Fibroblast of pulmonary artery (primary cell): ENCODE measurements around the gene ANO6.
A peak's percentile ranks its signal among the peaks of the same experiment; 100 is the strongest.
"Not testable (repeated sequence)": the region's sequence is repeated elsewhere in the genome, so short reads cannot be mapped to it uniquely, and the experiment has no call there.

Experiments used
- DNase-seq: peaks from one replicate; pipeline ENCODE4 v3.0.0-alpha.2; 2010; ENCODE audit warnings: low read depth
- H3K4me3 ChIP-seq: replicated peaks from 2 replicates; pipeline ENCODE4 v1.5.1; 2011; ENCODE audit warnings: low read depth, mild to moderate bottlenecking, control low read depth, low read length, moderate library complexity
- CTCF ChIP-seq: IDR thresholded peaks from 2 replicates; pipeline ENCODE4 v1.5.1; 2011; ENCODE audit warnings: mild to moderate bottlenecking, control low read depth, low read length, inconsistent platforms; ENCODE audit errors: missing control alignments

The ANO6 gene

GRCh38 chr12:45304514-45305178 is 88.8 kb downstream of the ANO6 start:
- peak; percentile 30 for DNase-seq
- no peak for TF ChIP-seq CTCF
- no peak overlapping the region for H3K4me3 ChIP-seq

DNA sequence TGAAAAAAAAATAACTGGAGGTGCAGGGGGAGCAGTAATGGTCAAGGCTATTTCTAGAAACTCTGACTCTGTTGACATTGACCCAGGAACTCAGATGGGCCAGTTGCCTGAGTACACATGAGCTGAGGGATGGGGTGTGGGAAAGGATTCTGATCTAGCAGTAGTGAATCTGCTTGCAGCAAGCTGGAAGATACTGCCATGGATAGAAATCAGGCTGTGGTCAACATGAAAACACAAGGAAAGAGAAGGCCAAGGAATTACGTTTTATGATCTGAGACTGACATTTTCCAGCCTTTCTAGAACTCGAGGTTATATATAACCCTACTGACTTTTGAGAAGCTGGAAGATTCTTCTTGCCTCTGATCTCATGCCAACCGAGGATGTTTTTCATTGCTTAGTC is 90.0 kb downstream of the ANO6 start:
- DNase-seq = no peak
- H3K4me3 ChIP-seq = no peak overlapping the region
- no peak for TF ChIP-seq CTCF

GRCh38 chr12:45309836-45310626 is 94.1 kb downstream of the ANO6 start:
- DNase-seq = peak; percentile 58
- TF ChIP-seq CTCF = no peak
- H3K4me3 ChIP-seq = no peak overlapping the region

DNA sequence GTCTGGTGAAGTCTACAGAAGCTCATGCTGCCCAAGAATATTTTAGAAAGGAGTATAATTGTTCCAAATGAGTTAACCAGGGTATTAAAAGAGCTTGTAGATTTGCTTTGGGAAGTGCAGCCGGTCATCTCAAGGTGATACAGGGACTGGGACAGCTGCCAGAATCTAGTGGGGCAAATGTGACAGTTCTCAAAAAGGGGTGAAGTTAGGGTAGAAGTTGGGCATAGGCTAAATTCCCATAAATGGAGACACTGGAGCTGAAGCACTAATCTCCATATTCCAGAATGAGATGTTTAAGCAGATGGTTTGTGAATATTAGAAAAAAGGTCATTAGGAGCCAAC is 94.7 kb downstream of the ANO6 start:
- TF ChIP-seq CTCF = no peak
- no peak for DNase-seq
- no peak overlapping the region for H3K4me3 ChIP-seq

GRCh38 chr12:45312012-45312411 is 96.1 kb downstream of the ANO6 start:
- no peak for TF ChIP-seq CTCF
- DNase-seq = no peak
- H3K4me3 ChIP-seq = no peak overlapping the region

DNA sequence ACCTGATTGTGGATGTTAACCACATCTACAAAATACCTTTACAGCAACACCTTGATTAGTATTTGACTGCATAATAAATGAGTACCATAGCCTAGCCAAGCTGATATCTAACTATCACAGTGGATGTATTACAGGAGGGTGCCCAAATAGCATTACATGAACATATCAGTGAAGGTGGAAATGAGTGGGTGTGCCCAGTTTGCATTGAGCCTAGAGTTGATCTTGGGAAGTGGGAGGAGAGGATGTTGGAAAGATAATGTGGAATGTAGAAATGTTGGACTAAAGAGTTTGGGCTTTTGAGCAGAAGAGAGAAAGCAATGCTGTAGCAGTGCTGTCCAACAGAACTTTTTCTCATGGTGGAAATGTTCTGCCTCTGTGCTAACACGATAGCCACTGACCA is 98.9 kb downstream of the ANO6 start:
- no peak for DNase-seq
- TF ChIP-seq CTCF = no peak
- no peak overlapping the region for H3K4me3 ChIP-seq

DNA sequence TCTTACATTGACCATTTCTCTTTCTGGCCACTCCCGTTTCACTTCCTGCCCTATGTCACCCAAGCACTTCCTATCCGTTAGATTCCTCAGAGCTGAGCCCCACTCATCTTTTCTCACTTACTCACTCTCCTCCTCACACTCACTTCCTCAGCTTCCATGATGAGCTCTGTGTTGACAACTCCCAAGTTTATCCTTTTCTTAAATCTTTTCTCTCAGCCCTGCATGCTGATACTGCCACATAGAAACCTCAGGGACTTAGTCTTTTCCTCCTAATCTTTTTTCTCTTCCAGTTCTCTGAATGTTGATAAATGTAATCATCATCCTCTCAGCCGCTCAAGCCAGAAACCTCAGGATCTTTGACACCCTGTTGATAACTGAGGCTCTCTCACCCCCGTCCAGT is 99.6 kb downstream of the ANO6 start:
- no peak for DNase-seq
- H3K4me3 ChIP-seq = no peak overlapping the region
- no peak for TF ChIP-seq CTCF

- DNase-seq, H3K4me3 ChIP-seq: not testable (repeated sequence)
Measured at GRCh38 chr12:45317261-45317660, 101.4 kb downstream of the ANO6 start.
